GM21390 (cell line): ENCODE results near the gene NAA25.
"Not testable (repeated sequence)": the region's sequence is repeated elsewhere in the genome, so short reads cannot be mapped to it uniquely, and the experiment has no call there.

Experiments used
- ATAC-seq: cut with Tn5 transposase; IDR thresholded peaks from one replicate; pipeline ENCODE4 v1.9.1; 2021; ENCODE audit not compliant: unreplicated experiment

Gene NAA25

GRCh38 chr12:112116232-112117060 lies 7.9 kb upstream of the NAA25 start:
- ATAC-seq = peak; percentile 76

DNA sequence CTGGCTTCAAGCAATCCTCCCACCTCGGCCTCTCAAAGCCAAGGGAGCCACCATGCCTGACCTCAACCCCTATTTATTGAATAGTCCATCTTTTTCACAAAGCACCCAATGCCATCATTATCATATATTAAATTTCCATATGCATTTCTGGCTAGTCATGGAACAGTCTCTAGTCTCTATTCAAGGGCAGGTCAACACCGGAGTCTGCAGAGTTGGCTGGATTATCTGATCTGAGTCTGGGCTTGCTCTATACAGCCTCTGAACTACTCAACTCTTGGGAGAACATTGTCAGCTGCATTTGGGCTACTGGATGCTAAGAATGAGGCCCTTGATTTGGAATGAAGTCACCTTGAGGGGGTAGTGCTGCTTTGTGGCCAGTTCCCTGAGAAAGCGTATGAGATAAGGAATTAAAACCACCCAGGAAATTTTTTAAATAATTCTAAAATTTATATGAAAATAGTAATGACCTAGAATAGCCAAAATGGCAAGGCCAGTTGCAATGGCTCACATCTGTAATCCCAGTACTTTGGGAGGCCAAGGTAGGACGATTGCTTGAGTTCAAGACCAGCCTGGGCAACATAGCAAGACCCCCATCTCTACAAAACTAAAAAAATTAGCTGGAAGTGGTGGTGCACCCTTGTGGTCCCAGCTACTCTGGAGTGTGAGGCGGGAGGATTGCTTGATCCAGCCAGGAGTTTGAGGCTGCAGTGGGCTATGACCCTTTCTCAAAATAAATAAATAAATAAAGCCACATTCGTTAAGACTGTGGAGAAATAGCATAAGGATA lies 6.9 kb upstream of the NAA25 start:
- ATAC-seq = no peak

DNA sequence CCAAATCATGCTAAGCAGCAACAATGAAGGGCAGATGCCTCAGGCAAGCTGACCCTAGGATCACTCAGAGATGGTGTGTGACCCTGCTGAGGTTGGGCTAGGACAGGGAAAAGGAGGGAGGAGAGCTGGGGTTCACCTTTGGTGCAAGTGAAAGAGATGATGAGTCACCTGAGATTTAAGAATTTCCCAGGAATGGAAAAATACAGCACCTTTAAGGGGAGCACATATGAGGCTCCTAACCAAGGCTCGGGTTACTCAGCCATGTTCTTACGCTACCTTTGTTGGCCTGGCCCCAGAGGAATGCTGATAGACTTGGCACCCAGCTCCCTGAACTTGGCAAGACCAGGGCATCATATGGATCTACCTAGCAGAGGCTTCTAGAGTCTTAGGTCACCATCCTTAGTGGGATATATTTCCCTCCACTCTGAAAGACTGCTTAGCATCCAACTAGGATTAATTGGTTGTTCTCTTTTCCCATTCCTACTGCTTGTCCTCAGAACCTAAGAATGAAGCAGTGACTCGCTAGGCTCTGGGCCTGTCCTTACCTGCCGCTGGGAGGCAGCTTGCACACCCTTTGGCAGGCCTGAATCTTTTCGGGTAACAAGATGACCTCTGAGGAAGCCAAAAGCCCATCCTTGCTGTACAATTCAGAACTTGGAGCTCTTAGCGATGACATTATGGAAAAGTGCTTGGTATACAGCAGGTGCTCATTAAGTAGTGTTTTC lies 4.0 kb upstream of the NAA25 start:
- no peak for ATAC-seq

DNA sequence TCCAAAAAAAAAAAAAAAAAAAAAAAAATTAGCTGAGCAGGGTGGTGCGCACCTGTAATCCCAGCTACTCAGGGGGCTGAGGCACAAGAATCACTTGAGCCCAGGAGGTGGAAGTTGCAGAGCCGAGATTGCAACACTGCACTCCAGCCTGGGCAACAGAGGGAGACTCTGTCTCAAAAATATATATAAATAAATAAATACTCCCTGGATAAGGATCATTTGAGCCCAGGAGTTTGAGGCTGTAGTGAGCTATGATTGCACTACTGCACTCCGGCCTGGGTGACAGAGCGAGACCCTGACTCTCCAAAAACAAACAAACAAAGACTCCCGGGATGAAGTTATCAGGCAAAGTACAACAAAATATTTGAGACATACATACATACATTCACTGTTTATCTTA lies 3.3 kb upstream of the NAA25 start:
- no peak for ATAC-seq

DNA sequence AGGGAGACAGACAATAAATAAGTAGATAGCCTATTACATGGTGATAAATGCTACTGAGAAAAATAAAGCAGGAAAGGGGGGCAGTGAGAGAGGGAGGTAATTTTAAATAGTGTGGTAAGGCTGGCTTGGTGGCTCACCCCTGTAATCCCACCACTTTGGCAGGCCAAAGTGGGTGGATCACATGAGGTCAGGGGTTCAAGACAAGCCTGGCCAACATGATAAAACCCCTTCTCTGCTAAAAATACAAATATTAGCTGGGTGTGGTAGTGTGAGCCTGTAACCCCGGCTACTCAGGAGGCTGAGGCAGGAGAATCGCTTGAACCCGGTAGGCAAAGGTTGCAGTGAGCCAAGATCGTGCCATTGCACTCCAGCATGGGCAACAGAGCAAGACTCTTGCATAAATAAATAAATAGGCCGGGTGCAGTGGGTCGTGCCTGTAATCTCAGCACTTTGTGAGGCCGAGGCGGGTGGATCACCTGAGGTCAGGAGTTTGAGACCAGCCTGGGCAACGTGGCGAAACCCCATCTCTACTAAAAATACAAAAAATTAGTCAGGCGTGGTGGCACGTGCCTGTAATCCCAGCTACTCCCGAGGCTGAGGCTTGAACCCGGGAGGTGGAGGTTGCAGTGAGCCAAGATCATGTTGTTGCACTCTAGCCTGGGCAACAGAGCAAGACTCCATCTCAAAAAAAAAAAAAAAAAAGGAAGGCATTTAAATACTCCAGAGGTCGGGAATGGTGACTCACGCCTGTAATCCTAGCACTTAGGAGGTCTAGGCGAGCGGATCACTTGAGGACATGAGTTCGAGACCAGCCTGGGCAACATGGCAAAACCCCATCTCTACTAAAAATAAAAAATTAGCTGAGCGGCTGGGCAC lies 2.4 kb upstream of the NAA25 start:
- not testable (repeated sequence) for ATAC-seq

- no peak for ATAC-seq
Measured at GRCh38 chr12:112107306-112108201, 1.0 kb downstream of the NAA25 start.

DNA sequence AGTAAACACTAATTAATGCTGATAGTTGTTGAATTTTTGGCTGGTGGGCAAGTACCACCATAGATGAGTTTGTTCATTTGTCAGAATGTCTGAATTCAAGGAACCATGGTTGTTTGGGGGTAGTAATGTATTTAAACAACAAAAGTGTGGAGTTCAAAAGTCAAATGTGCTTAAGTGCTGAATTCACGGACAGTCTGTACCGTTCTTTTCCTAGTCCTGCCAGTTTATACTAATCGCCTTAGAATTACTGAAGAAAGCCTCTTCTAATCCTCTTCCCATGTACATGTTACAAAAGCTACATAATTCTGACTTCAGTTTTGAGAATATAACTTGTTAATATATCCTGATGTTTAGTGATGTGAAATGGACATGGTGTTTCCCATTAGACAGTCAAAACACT lies 2.7 kb downstream of the NAA25 start:
- no peak for ATAC-seq

DNA sequence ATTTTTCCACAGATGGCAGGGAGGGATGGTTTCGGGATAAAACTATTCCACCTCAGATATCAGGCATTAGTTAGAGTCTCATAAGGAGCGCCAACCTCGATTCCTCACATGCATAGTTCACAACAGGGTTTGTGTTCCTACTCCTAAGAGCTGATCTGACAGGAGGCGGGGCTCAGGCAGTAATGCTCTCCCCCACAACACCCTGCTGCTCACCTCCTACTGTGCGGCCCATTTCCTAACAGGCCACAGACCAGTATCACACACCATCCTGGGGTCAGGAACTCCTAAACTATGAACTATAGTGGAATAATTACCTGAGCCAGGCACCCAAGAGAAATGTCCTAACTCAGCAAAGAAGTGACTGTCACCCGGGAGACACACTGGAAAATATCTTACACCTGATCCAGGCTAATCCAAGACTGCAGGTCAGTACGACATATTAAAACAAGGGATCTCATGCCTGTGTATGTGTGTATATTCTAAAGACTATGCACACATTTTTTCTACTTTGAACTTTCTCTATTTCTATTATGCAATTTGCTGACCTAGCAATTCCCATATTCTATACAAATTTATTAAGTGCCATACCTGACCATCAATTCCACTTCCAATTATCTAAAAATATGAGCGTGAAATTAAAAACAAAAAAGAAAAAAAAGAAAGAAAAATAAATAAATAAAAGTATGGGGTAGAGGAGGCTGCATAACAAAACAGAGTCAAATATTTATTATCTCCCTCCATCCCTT lies 4.7 kb downstream of the NAA25 start:
- ATAC-seq = no peak

- not testable (repeated sequence) for ATAC-seq
Measured at GRCh38 chr12:112102746-112103145, 5.8 kb downstream of the NAA25 start.

DNA sequence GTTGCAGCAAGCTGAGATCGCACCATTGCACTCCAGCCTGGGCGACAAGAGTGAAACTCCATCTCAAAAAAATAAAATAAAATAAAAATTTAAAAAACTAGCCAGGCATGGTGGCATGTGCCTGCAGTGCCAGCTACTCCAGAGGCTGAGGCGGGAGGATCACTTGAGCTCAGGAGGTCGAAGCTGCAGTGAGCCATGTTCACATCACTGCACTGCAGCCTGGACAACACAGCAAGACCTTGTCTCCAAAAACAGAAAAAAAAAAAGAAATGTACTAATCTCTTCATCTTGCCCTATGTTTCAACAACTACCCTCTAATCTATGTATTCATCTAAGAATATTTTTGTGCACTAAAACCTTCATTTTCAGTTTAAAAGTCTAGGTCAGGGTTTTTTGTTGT lies 6.5 kb downstream of the NAA25 start:
- ATAC-seq = no peak

GRCh38 chr12:112100500-112100899 lies 8.1 kb downstream of the NAA25 start:
- not testable (repeated sequence) for ATAC-seq

DNA sequence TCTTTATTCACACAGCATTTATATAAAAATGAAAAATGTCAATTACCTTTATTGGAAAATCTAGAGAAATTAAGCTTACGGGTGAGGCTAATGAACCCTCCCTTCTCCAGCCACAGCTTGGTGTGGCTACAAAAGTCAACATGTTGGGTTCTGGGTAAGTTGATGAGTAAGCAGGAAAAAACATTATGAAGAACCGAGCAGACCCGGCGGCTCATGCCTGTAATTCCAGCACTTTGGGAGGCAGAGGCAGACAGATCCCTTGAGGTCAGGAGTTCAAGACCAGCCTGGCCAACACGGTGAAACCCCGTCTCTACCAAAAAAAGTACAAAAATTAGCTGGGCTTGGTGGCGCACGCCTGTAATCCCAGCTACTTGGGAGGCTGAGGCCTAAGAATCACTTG lies 10.9 kb downstream of the NAA25 start:
- no peak for ATAC-seq

GRCh38 chr12:112096667-112097066 lies 11.9 kb downstream of the NAA25 start:
- ATAC-seq = peak; percentile 25

GRCh38 chr12:112096070-112096469 lies 12.5 kb downstream of the NAA25 start:
- ATAC-seq = peak; percentile 73

DNA sequence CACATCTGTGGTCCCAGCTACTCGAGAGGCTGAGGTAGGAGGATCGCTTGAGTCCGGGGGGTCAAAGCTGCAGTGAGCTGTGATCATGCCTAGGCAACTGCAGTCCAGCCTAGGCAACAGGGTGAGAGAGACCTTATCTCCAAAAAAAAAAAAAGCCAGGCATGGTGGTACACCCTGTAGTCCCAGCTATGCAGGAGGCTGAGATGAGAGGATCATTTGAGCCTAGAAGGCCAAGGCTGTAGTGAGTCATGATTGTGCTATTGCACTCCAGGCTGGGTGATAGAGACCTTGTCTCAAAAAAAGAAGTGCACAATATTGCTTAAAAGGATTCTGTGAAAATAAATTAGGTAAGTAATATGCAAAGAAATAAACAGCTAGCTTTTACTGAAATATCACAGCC lies 17.0 kb downstream of the NAA25 start:
- no peak for ATAC-seq

DNA sequence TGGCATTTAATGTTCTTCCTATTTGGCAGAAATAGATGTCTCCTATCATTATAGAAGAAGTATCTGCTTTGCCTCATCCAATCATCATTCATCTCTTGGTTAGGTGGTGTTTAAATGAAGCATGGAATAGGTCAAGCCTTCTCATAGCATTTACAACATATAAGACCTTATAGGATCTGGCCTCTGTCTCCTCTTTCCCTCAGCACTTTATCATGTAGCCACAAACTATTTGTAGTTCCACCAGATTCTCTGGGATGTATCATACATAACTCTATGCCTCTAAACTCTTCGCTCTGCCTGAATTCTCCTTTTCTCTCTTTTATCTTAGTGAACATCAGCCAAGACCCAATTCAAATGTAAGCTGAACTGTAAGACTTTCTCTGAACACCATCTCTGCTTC lies 20.7 kb downstream of the NAA25 start:
- no peak for ATAC-seq

DNA sequence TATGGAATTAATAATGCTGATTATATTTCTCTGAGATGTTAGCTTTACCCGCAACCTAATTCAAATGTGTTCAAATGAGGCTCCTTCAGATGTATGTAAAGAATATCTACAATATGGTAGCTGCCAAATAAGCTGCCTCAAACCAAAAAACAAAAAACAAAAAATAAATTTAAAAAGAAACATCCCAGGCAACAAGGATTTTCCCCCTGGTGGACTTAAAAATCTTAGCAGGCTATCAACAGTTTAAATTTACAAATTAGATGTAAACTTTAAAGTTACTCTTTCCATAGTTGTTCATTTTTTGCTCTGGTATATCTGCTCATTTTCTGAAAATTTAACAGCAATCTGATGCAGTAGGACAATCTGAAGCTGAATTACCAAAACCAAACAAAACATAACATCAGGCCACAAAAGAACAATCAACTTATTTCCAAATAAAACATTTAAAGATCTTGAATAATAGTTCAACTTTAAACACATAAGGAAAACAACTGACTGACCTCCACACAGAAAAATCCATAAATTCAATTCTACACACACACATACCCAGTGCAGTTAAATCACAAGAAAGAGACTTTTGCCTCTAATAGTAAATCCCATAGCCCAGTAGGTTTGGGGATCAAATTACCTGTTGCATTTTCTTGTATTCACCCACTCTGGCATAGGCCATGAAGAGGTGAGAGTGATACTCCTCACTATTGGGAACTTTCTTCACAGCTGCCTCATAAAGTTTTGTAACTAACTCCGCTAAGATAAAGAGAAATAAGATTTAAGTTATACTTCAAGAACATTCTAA lies 21.3 kb downstream of the NAA25 start:
- no peak for ATAC-seq

GRCh38 chr12:112066566-112066965 lies 42.0 kb downstream of the NAA25 start:
- no peak for ATAC-seq
